SIG-M5 (cell line): ENCODE results near the gene IGFL3.
"Not testable (repeated sequence)": the region's sequence is repeated elsewhere in the genome, so short reads cannot be mapped to it uniquely, and the experiment has no call there.

Experiments
- DNase-seq: peaks from one replicate; lab custom pipeline; 2025; lab: John Stamatoyannopoulos, UW

The IGFL3 gene

DNA sequence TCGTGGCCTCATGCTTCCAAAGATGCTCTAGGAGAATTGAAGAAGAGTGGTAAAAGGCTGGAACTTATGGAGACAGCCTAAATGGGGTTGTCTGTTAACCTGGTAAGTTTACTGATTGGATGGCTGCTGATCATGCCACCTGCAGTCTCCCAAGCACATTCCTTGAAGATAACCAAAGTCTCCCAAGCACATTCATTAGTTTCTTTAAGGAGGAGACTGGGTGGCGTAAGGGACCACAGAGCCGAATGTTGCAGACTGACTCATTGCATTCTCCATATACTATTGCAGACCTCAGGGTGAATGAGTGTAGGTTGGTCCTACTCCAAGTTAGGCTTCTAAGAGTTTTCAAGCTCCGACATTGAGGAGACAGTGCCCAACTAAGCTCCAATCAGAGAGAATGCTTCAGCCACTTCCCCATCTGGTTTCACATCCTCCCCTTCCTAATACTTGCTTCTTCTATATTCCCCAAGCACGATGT, at the start of gene IGFL3:
Gene IGFL3, minus strand, starts transcription at position 51 of the 478 bp plus-strand sequence. Its CDS starts 39 bp downstream, at position 12.
- DNase-seq, result peak; percentile 54

DNA sequence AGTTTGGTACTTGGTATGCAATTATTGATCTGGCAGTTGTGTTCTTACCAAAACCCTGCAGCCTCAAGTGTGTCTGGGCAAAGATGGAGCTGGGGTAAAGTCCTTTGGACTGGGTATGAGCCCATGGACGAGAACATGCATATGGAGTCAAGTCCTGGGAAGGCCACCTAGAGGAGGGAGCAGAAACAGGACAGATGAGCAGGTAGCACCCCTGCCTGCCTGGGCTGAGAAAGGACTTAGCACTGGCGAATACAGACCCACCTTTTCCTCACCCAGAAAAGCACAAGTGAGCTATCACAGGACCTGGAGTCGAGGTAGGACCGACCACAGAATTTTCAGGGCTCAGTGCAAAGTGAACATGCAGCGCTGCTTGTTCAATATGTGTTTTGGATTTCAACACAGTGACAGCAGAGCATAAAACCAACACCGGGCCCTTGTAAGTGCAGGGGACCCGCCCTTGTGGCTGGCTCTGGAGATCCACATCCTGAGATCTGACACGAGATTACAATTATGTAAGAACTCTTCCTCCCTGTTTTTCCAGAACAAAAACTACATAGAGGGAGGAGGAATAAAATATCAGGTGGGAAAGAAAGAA, 49.5 kb upstream of the IGFL3 start:
- DNase-seq, result no peak

- DNase-seq, result no peak
These were observed 38.2 kb upstream of the IGFL3 start for GRCh38 chr19:46162731-46163130.

GRCh38 chr19:46161642-46162257, 37.3 kb upstream of the IGFL3 start:
- DNase-seq, result not testable (repeated sequence)

DNA sequence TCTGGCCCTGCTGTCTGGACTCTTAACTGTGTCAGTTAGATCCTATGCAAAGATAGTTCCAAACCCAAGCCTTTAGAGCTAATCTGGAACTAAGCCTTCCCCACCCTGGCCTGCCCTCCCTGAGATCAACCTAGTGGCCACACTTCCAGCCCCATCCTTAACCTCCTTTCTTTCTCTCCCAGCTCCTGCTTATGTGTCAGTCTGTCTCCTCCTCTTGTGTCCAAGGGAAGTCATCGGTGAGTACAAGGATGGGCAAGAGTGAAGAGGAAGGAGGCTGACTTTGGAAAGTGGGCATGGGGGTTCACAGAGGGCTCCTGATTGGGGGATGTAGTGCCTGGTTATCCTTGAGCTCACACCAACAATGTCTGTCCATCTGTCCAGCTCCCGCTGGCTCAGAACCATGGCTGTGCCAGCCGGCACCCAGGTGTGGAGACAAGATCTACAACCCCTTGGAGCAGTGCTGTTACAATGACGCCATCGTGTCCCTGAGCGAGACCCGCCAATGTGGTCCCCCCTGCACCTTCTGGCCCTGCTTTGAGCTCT, 35.8 kb upstream of the IGFL3 start:
- DNase-seq, result no peak

DNA sequence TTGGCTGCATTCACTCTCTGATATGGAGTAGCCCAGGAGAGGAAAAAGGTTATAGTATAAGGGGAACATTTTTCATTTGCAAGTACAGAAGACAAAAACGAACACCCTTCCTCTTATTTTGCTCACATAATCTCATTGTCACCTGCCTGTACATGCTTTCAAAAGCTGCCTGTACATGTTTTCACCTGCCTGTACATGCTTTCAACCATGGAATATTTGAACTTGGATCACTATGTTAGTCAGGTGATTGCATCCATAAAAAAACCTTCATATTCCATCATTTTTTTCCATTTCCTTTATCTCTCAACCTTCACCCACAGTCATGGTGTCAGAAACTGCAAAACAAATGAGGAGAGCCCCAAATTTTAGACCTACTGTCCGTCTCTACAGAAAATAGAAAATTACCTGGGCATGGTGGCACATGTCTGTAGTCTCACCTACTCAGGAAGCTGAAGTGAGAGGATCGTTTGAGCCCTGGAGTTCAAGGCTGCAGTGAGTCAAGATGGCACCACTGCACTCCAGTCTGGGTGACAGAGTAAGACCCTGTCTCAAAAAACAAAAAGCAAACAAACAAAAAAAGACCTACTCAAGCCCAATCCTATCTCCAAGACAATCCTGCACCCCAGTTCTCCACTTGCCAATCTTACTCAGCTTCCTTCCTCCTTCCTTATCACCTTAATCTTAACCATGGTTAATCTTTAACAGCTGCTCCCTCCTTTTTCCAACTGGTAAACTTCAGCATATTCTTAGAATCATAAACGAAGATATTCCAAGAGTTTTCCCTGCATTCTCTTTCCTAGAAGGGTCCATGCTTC, 35.1 kb upstream of the IGFL3 start:
- no peak for DNase-seq

DNA sequence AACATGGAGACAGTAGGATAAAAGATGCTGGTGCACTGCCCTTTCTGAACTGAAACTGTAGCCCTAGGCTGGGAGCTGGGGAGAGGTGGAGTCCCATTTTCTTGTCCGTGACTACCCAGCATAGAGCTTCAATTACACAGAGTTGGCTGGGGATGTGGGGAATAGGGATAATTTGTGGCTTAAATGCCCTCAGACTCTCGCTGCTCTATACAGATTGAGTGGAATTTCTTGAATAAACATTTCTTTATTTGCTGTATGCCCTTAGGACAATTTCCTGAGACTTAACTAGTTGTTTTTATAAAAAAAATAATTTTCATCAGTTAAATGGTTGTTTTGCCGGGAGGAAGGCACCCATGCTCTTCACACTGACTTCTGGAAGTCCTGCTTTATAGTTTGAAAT, 30.7 kb upstream of the IGFL3 start:
- DNase-seq, result no peak

DNA sequence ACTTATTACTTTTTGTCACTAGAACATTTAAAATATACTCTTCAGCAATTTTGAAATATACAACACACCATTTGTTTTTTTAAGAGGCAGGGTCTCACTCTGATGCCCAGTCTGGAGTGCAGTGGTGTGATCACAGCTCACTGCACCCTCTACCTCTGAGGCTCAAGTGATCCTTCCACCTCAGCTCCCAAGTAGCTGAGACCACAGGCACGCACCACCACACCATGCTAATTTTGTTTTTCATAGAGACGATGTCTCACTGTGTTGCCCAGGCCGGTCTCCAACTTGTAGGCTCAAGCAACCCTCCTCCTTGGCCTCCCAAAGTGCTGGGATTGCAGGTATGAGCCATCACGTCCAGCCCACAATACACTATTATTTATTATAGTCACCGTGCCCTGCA, 26.1 kb upstream of the IGFL3 start:
- no peak for DNase-seq

DNA sequence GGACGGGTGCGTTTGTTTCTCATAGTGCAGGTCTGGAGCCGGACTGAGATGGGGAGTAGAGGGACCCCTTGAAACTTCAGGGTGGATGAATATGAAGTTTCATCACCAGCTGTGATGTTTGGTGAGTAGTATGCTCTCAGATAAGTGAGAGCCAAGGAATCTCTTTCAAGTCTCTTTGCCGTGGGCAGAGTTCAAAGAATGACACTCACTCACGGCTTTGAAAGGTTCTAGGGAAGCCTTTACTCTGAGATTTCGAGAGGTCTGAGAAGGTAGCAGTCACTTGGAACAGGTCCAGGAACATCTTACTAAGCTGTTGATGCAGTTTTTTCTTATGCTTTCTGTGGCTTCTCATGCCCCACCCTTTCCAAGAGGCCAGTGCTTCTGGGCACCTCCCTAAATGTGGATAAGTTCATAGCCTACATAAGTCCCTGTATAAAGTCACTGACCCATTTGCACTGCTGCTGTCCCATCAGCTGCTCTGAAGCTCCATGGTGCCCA, 23.4 kb upstream of the IGFL3 start, which contains the start of gene IGFL2:
Gene IGFL2, plus strand, starts transcription at position 448 of the 498 bp plus-strand sequence. Its CDS starts 41 bp downstream, at position 489.
- no peak for DNase-seq

GRCh38 chr19:46147166-46147740, 22.8 kb upstream of the IGFL3 start:
- no peak for DNase-seq

- DNase-seq, result no peak
These were observed 20.3 kb upstream of the IGFL3 start for GRCh38 chr19:46144756-46145155.

DNA sequence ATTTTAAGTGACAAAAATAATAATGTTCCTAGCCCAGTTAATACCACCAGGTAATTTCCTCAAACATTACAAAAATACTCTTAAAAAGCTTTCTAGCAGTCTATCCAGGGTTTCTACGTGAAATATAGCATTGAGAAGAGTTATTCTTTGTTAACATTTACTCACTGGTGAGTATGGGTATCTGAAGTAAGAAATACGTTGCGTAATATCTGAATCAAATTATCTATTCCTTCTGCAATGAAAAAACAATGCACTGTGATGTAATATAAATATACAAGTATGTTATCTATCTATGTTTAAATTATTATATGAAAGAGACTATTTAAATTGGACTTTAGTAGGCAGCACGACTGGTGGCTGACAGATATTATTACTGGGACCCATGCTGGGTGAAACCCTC, 17.8 kb upstream of the IGFL3 start:
- DNase-seq, result no peak

- no peak for DNase-seq
These were observed 16.9 kb upstream of the IGFL3 start for GRCh38 chr19:46141421-46141820.

- no peak for DNase-seq
These were observed 13.5 kb upstream of the IGFL3 start for GRCh38 chr19:46137915-46138473.

DNA sequence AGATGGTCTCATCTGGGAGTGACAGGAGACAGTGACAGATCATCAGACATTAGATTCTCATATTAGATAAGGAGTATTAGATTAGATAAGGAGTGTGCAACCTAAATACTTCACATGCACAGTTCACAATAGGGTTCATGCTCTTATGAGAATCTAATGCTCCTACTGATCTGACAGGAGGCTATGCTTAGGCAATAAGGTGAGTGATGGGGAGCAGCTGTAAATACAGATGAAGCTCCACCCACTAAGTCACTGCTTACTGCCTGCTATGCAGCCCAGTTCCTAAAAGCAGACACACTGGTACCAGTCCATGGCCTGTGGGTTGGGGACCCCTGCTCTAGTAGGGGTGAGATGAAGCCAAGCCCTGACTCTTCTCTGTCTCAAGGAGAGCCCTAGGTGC, 10.0 kb upstream of the IGFL3 start:
- no peak for DNase-seq

GRCh38 chr19:46133777-46134241, 9.3 kb upstream of the IGFL3 start:
- DNase-seq, result no peak

DNA sequence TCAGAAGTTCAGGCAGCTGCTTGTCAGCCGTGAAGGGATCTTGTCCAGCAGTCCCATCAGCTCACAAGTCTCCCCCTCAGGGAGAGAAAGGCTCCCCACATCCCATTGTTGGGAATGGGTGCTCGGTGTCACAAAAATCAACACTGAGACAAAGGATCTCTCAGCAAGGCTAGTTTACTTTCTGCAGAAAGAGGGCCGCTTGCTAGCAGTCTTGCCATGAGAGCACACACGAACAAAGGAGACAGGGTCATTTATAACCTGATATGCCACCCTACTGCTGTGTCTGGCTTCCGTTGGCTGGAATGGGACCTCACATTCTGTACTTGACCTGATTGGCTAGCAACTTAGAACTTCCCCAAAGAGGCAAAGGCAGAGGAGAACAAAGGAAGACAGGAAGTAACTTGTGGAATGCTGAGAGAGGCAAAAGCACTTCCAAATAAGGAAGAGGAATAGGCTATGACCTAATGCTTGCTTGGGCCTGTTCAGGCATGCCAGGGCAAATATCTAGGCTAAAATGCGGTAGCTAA, 8.7 kb upstream of the IGFL3 start:
- peak; percentile 71 for DNase-seq

DNA sequence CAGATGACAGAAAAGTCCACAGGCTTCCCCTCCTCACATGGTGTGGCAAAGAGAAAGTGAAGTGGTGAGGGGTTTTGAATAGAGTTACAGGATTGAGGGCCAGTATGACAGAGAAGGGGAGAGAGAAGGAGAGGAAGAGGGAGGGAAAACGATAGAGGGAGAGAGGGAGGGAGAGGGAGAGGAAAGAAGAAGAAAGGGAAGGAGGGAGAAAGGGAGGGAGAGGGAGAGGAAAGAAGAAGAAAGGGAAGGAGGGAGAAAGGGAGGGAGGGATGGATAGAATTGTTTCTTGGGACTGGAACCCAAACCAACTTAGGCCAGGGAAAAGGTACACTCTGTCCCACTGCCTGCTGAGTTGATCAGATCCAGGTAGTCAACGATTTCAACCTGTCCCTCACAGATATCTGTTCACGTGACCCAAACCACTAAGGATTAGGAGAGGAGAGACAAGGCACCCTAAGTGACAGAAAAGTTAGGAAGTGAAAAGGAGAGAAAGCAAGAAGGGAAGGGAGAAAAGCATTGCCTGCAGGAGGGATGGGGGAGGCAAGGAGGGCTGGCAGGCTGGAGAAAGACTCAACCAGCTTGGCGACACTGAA, 8.1 kb upstream of the IGFL3 start:
- no peak for DNase-seq

- DNase-seq, result no peak
These were observed 7.1 kb upstream of the IGFL3 start for GRCh38 chr19:46131485-46132143.

- no peak for DNase-seq
These were observed 1.6 kb upstream of the IGFL3 start for GRCh38 chr19:46126086-46126580.
